Measurements from ENCODE around the gene PSG5.
"Not testable (repeated sequence)": the region's sequence is repeated elsewhere in the genome, so short reads cannot be mapped to it uniquely, and the experiment has no call there.

Gene PSG5

DNA sequence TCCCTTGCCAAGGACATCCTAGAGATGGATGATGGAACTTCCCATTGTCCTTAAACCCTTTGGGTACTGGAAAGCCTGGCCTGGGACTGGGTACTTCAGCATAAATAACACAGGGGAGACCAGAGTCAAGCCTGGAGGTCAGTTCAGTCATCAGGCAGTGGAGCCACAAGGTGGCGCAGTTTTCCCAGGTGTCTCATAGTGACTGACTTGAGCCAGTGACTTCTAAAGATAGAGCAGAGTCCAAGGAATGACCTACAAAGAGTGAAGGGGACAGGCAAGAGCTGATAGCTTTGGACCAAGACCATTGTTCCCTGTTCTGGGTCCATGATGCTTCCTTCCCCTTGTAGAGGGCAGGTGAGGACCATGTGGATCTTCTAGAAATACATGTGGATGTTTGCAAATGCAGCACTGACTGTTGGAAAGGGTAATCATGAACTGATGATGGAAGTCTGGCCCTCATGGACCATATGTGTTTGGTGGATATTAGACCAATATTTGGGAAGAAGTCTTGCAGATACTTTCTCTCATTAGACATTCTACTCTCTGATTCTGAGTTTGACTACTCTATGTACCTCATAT is 6.7 kb downstream of the PSG5 start:
- not testable (repeated sequence) for H3K27me3 Mint-ChIP-seq (ENCODE audit: low read depth); H3K4me3 Mint-ChIP-seq; H3K36me3 Mint-ChIP-seq (ENCODE audit: low read depth); H3K4me1 Mint-ChIP-seq; H3K27ac Mint-ChIP-seq
- peaks cover 35% of the 10 kb centered on the region for H3K9me3 Mint-ChIP-seq

DNA sequence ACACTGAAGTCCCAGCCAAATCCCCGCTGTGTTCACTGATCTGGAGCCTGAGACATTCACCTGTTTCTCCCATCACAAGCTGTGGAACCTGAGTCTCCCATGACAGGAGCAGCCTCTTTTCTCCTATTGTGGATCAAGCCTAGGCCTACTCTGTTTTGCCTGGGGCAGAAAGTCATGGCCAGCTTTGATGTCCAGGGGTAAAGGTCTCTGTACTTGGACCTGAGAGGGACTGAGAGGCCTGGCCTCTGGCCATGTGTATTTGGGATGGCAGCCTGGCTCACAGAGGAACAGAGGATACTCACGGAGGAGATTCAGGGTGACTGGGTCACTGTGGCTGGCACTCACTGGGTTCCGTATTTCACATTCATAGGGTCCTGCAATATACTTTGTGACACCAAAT is 7.8 kb downstream of the PSG5 start:
- H3K4me1 Mint-ChIP-seq; H3K27me3 Mint-ChIP-seq (ENCODE audit: low read depth); H3K4me3 Mint-ChIP-seq; H3K27ac Mint-ChIP-seq; H3K36me3 Mint-ChIP-seq (ENCODE audit: low read depth): not testable (repeated sequence)
- H3K9me3 Mint-ChIP-seq, result peaks cover 33% of the 10 kb centered on the region

DNA sequence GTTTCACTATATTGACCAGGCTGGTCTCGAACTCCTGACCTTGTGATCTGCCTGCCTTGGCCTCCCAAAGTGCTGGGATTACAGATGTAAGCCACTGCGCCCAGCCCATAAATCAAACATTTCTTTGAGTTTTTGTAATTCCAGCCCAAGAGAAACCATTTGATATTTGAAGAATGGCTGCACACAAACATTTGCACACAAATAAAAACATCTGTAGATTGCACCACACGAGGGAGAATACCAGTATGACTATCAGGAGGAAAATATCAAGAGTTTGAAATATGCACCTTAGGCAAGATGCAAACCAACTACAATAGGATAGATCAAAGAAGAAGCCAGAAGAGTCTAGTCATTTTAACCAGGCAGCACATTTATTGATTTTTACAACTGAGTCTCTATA is 20.4 kb downstream of the PSG5 start:
- not testable (repeated sequence) for H3K4me3 Mint-ChIP-seq; H3K36me3 Mint-ChIP-seq (ENCODE audit: low read depth); H3K4me1 Mint-ChIP-seq; H3K27ac Mint-ChIP-seq; H3K27me3 Mint-ChIP-seq (ENCODE audit: low read depth)
- H3K9me3 Mint-ChIP-seq, result peaks cover 53% of the 10 kb centered on the region

- not testable (repeated sequence) for H3K4me1 Mint-ChIP-seq; H3K27ac Mint-ChIP-seq; H3K36me3 Mint-ChIP-seq (ENCODE audit: low read depth); H3K27me3 Mint-ChIP-seq (ENCODE audit: low read depth); H3K4me3 Mint-ChIP-seq
- peaks cover 46% of the 10 kb centered on the region for H3K9me3 Mint-ChIP-seq
Measured at GRCh38 chr19:43163135-43163534, 23.2 kb downstream of the PSG5 start.

DNA sequence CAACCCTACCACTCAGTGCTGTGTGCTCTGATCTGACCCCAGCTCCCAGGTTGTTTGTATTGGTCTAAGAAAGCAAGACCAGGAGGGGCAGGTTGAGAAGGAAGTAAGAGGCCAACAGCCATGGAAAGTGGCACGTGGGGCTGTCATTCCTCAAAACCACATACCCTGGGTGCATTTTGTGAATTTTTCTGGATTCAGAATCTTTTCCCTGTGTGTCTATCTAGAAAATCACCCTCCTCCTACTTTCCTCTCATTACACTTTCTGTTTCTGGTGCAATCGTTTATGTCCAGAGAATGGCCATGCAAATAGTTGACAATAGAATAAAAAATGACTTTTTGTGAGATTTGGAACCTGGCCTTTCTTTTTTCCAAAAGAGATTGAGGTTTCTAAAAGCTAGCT is 24.1 kb downstream of the PSG5 start:
- H3K4me3 Mint-ChIP-seq; H3K27ac Mint-ChIP-seq; H3K27me3 Mint-ChIP-seq (ENCODE audit: low read depth); H3K36me3 Mint-ChIP-seq (ENCODE audit: low read depth); H3K4me1 Mint-ChIP-seq: not testable (repeated sequence)
- peaks cover 46% of the 10 kb centered on the region for H3K9me3 Mint-ChIP-seq

DNA sequence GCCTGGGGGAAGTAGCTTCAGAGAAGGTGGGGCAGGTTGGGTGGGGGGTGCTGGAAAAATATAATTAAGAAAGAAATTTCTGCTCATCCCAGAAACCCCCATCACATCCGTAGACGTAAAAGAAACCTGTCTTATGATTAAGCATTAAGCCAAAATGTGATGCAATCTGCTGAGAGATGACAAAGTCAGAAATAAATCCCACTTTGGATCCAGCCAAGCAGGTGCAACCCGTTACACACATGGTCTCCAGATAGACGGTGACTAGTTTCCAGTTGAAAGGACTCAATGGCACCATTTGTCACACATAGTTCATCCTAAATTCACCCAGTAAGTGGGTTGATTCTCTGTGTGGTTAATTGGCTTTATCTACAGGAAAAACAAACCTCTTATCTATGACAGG is 34.1 kb downstream of the PSG5 start:
- Mint-ChIP-seq H3K4me3 (no peak overlapping the region), H3K9me3 (peaks cover 54% of the 10 kb centered on the region), H3K27me3 (ENCODE audit: low read depth) (no peaks in the 10 kb centered on the region), H3K27ac (no peak overlapping the region), H3K4me1 (no peaks in the 10 kb centered on the region), H3K36me3 (ENCODE audit: low read depth) (no peaks in the 10 kb centered on the region)
- TF ChIP-seq, protein P1, sequence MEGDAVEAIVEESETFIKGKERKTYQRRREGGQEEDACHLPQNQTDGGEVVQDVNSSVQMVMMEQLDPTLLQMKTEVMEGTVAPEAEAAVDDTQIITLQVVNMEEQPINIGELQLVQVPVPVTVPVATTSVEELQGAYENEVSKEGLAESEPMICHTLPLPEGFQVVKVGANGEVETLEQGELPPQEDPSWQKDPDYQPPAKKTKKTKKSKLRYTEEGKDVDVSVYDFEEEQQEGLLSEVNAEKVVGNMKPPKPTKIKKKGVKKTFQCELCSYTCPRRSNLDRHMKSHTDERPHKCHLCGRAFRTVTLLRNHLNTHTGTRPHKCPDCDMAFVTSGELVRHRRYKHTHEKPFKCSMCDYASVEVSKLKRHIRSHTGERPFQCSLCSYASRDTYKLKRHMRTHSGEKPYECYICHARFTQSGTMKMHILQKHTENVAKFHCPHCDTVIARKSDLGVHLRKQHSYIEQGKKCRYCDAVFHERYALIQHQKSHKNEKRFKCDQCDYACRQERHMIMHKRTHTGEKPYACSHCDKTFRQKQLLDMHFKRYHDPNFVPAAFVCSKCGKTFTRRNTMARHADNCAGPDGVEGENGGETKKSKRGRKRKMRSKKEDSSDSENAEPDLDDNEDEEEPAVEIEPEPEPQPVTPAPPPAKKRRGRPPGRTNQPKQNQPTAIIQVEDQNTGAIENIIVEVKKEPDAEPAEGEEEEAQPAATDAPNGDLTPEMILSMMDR (IDR thresholded peaks at IDR 0.05; ENCODE audit: unreplicated experiment in 3 of 3), result no peak

DNA sequence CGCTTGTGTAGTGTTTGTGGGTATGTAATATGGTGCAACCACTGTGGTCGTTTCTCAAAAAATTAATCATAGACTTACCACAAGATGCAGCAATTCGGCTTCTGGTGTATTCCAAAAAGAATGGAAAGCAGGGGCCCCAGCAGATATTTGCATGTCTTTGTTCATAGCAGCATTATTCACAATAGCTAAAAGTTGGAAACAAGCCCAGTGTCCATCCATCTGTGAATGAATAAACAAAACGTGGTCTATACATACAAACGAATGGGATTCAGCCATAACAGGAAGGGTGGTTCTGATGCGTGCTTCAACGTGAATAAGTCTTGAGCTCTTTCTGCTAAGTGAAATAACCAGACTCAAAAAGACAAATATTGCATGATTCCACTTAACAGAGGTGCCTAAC is 36.5 kb downstream of the PSG5 start:
- peaks cover 62% of the 10 kb centered on the region for H3K9me3 Mint-ChIP-seq
- H3K36me3 Mint-ChIP-seq (ENCODE audit: low read depth); H3K4me3 Mint-ChIP-seq: not testable (repeated sequence)

GRCh38 chr19:43148233-43148632 is 38.1 kb downstream of the PSG5 start:
- H3K27me3 Mint-ChIP-seq (ENCODE audit: low read depth), result no peaks in the 10 kb centered on the region
- no peak overlapping the region for H3K27ac Mint-ChIP-seq
- no peaks in the 10 kb centered on the region for H3K4me1 Mint-ChIP-seq
- TF ChIP-seq, protein P1 (IDR thresholded peaks at IDR 0.05; ENCODE audit: unreplicated experiment in 3 of 3), result no peak
- no peaks in the 10 kb centered on the region for H3K36me3 Mint-ChIP-seq (ENCODE audit: low read depth)
- H3K9me3 Mint-ChIP-seq, result peaks cover 49% of the 10 kb centered on the region
- no peak overlapping the region for H3K4me3 Mint-ChIP-seq

More for the DNA sequence above, 36.5 kb downstream of the PSG5 start:
- not testable (repeated sequence) for H3K4me1 Mint-ChIP-seq; H3K27ac Mint-ChIP-seq; H3K27me3 Mint-ChIP-seq (ENCODE audit: low read depth)

DNA sequence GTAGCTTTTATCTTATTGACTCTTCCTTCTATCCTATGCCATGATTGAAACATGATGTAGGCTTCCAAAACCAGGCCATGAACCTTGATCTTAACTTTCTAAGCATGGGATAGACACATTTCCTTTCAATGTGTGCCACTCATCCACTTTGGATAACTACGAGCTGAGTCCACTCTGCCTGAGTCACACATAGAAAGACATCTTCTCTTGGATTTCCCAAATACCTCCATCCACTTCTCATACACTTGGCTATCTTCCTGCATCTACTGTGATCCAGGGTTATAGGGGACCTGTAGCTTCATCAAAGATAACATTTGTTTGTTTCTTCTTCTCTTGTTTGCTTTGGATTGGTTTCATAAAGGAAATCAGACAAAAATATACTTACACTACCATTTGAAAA is 44.6 kb downstream of the PSG5 start:
- peaks cover 42% of the 10 kb centered on the region for H3K9me3 Mint-ChIP-seq
- H3K4me1 Mint-ChIP-seq; H3K27ac Mint-ChIP-seq; H3K36me3 Mint-ChIP-seq (ENCODE audit: low read depth); H3K27me3 Mint-ChIP-seq (ENCODE audit: low read depth); H3K4me3 Mint-ChIP-seq: not testable (repeated sequence)

DNA sequence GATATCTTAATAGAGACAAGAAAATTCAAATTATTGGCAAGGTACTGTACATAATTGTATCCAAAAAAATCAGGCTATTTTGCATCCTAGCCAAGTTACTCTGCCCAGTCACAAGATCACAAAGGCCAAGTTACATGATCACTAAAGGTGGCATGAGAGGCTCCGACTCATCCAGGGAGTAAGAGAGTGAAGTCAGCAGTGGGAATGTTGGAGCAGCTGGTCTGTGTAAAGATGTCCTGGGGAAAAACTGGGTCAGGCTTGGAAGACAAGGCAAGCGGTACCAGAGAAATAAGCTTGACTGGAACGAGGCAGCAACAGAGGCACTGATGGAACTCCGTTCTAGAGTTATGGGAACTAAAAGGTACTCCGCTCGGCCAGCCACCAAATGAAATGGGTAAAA is 53.6 kb downstream of the PSG5 start:
- Mint-ChIP-seq H3K36me3 (ENCODE audit: low read depth) (no peaks in the 10 kb centered on the region), H3K4me1 (no peaks in the 10 kb centered on the region), H3K9me3 (peaks cover 35% of the 10 kb centered on the region), H3K27me3 (ENCODE audit: low read depth) (no peaks in the 10 kb centered on the region), H3K27ac (no peak overlapping the region), H3K4me3 (no peak overlapping the region)
- TF ChIP-seq, protein P1 (IDR thresholded peaks at IDR 0.05; ENCODE audit: unreplicated experiment in 3 of 3), result no peak

- not testable (repeated sequence) for H3K27me3 Mint-ChIP-seq (ENCODE audit: low read depth); H3K4me3 Mint-ChIP-seq; H3K27ac Mint-ChIP-seq; H3K4me1 Mint-ChIP-seq; H3K36me3 Mint-ChIP-seq (ENCODE audit: low read depth)
- H3K9me3 Mint-ChIP-seq, result peaks cover 43% of the 10 kb centered on the region
Measured at GRCh38 chr19:43131281-43131842, 55.0 kb downstream of the PSG5 start.

DNA sequence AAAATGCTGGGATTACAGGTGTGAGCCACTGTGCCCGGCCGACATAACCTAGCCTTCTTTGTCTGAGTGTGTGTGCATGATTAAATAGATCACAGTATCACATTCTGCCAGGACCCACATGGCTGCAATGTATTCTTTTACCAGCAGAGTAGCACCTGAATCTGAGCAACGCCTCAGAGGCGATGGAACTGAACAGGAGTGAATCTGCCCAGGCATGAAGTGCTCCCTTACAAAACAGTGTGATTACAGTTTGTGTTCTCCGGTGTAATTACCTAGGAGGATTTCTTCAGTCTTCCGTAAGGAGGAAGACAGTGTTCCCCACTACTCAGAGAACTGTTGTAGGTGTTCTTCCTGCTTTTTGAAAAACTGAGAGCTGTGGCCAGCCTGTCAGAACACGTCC is 57.1 kb downstream of the PSG5 start:
- H3K9me3 Mint-ChIP-seq, result peaks cover 48% of the 10 kb centered on the region
- not testable (repeated sequence) for H3K27ac Mint-ChIP-seq; H3K4me1 Mint-ChIP-seq; H3K36me3 Mint-ChIP-seq (ENCODE audit: low read depth); H3K4me3 Mint-ChIP-seq; H3K27me3 Mint-ChIP-seq (ENCODE audit: low read depth)

Measured in nephron (organoid).